ENCODE measurements around the gene PDE1C. TPM values are rescaled to one million over a fixed set of nuclear protein-coding genes. Genes with fewer than 3 reads are reported as not detected.

The PDE1C gene
- total and polyA plus RNA-seq, 2 donors (not counting 1 experiment from before 2014, with no cell fraction given): 0.52 TPM; not detected in 1

DNA sequence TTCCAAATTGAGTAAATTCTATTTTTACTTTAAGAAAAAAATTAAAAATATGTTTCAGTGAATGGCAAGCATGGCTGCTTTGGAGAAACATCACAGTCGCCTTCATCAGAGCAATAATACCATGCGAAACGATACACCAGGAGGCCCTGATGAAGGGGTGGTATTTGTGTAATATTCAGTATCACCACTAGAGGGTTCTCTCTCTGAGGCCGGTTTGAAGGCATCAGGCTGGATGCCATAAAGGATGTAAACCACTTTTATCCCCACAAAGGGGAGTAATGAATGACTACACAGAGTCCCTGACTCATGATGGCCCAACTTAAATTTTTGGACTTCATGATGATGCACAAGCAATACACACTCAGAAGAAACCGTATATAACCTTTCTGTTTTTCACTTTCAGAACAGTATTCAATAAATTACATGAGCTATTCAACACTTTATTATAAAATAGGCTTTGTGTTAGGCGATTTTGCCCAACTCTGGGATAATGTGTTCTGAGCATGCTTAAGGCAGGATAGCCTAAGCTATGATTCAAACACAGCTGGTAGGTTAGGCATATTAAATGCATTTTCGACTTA lies 287.7 kb downstream of the PDE1C start:
- Histone ChIP-seq H3K9ac (ENCODE audit: low read length) (no peak overlapping the region), H3K27ac (ENCODE audit: low read length in 2 of 2) (no peak overlapping the region), H3K79me2 (ENCODE audit: control insufficient read depth, insufficient read depth, low read length) (no peaks in the 10 kb centered on the region), H3K9me3 (ENCODE audit: control extremely low read depth in 1 of 3, control insufficient read depth in 2 of 3, insufficient read depth in 1 of 3, low read length in 2 of 3) (no peaks in the 10 kb centered on the region), H3K4me3 (ENCODE audit: control extremely low read depth in 1 of 5, extremely low read depth in 1 of 5, insufficient read depth in 1 of 5, low read depth in 2 of 5, low read length in 4 of 5) (no peak overlapping the region), H2AFZ (ENCODE audit: insufficient read depth, low read depth, low read length, poor library complexity, severe bottlenecking) (no peak overlapping the region), H4K20me1 (ENCODE audit: control insufficient read depth, insufficient read depth, low read length, poor library complexity, severe bottlenecking) (no peaks in the 10 kb centered on the region), H3K36me3 (replicated peaks in 1 of 2; ENCODE audit: control extremely low read depth in 1 of 2, control insufficient read depth in 1 of 2, extremely low read depth in 1 of 2, insufficient read depth in 2 of 2, low read length in 1 of 2) (no peaks in the 10 kb centered on the region), H3K4me1 (ENCODE audit: control insufficient read depth in 2 of 2, insufficient read depth in 2 of 2, low read length in 2 of 2) (no peaks in the 10 kb centered on the region), H3K4me2 (replicated peaks; ENCODE audit: low read depth, low read length, poor library complexity, severe bottlenecking) (no peak overlapping the region), H3K27me3 (replicated peaks in 1 of 4; ENCODE audit: control extremely low read depth in 1 of 4, control insufficient read depth in 3 of 4, insufficient read depth in 4 of 4, low read length in 3 of 4) (no peaks in the 10 kb centered on the region)
- CTCF ChIA-PET: no interaction called here
- TF ChIP-seq, protein P1, sequence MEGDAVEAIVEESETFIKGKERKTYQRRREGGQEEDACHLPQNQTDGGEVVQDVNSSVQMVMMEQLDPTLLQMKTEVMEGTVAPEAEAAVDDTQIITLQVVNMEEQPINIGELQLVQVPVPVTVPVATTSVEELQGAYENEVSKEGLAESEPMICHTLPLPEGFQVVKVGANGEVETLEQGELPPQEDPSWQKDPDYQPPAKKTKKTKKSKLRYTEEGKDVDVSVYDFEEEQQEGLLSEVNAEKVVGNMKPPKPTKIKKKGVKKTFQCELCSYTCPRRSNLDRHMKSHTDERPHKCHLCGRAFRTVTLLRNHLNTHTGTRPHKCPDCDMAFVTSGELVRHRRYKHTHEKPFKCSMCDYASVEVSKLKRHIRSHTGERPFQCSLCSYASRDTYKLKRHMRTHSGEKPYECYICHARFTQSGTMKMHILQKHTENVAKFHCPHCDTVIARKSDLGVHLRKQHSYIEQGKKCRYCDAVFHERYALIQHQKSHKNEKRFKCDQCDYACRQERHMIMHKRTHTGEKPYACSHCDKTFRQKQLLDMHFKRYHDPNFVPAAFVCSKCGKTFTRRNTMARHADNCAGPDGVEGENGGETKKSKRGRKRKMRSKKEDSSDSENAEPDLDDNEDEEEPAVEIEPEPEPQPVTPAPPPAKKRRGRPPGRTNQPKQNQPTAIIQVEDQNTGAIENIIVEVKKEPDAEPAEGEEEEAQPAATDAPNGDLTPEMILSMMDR (IDR thresholded peaks at IDR 0.05): peak; percentile 52
- no peak for TF ChIP-seq EZH2 (IDR thresholded peaks at IDR 0.05; ENCODE audit: borderline replicate concordance, insufficient read depth, low read depth, low read length, poor library complexity, severe bottlenecking)
- Mint-ChIP-seq H3K4me1 (no peaks in the 10 kb centered on the region), H3K27me3 (no peaks in the 10 kb centered on the region), H3K4me3 (no peak overlapping the region), H3K9me3 (ENCODE audit: insufficient read depth) (no peaks in the 10 kb centered on the region), H3K27ac (no peak overlapping the region)
- DNase-seq (peak; percentile 8), ATAC-seq (ENCODE audit: low read depth) (peak; percentile 31)
- intact Hi-C loops (cut with micrococcal nuclease): no loop called here
- POLR2A ChIA-PET: no interaction called here
- 100% methylated on average over 1 of the region's 7 CpGs for WGBS (ENCODE audit: insufficient coverage)

DNA sequence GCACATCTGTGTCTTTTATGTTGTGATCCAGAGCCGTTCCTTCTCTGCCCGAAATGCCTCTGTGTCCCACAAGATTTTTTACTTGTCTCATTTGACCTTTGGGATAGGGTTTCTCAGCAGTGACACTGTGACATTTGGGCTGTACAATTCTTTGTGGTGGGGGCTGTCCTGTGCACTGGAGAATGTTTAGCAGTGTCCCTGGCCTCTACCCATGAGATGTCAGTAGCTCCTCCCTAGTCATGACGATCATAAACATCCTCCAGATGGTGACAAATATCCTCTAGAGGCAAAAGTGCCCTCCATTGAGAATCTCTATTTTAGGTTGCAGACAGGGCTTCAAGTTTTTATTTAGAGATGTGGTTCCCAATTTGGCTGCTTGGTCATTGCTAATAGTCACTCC lies 291.9 kb downstream of the PDE1C start:
- Histone ChIP-seq H3K4me3 (ENCODE audit: control extremely low read depth in 1 of 5, extremely low read depth in 1 of 5, insufficient read depth in 1 of 5, low read depth in 2 of 5, low read length in 4 of 5) (no peak overlapping the region), H2AFZ (ENCODE audit: insufficient read depth, low read depth, low read length, poor library complexity, severe bottlenecking) (no peak overlapping the region), H3K79me2 (ENCODE audit: control insufficient read depth, insufficient read depth, low read length) (no peaks in the 10 kb centered on the region), H3K4me1 (ENCODE audit: control insufficient read depth in 2 of 2, insufficient read depth in 2 of 2, low read length in 2 of 2) (no peaks in the 10 kb centered on the region), H3K27me3 (replicated peaks in 1 of 4; ENCODE audit: control extremely low read depth in 1 of 4, control insufficient read depth in 3 of 4, insufficient read depth in 4 of 4, low read length in 3 of 4) (no peaks in the 10 kb centered on the region), H3K36me3 (replicated peaks in 1 of 2; ENCODE audit: control extremely low read depth in 1 of 2, control insufficient read depth in 1 of 2, extremely low read depth in 1 of 2, insufficient read depth in 2 of 2, low read length in 1 of 2) (no peaks in the 10 kb centered on the region), H3K4me2 (replicated peaks; ENCODE audit: low read depth, low read length, poor library complexity, severe bottlenecking) (no peak overlapping the region), H4K20me1 (ENCODE audit: control insufficient read depth, insufficient read depth, low read length, poor library complexity, severe bottlenecking) (no peaks in the 10 kb centered on the region), H3K27ac (ENCODE audit: low read length in 2 of 2) (no peak overlapping the region), H3K9me3 (ENCODE audit: control extremely low read depth in 1 of 3, control insufficient read depth in 2 of 3, insufficient read depth in 1 of 3, low read length in 2 of 3) (no peaks in the 10 kb centered on the region), H3K9ac (ENCODE audit: low read length) (no peak overlapping the region)
- ChIA-PET POLR2A (no interaction called here), CTCF (no interaction called here)
- no peak for DNase-seq
- Mint-ChIP-seq H3K27me3 (no peaks in the 10 kb centered on the region), H3K4me3 (no peak overlapping the region), H3K9me3 (ENCODE audit: insufficient read depth) (no peaks in the 10 kb centered on the region), H3K4me1 (no peaks in the 10 kb centered on the region), H3K27ac (no peak overlapping the region)
- TF ChIP-seq EZH2 (IDR thresholded peaks at IDR 0.05; ENCODE audit: borderline replicate concordance, insufficient read depth, low read depth, low read length, poor library complexity, severe bottlenecking): no peak
- TF ChIP-seq, protein P1 (IDR thresholded peaks at IDR 0.05): no peak
- no peak for ATAC-seq (ENCODE audit: low read depth)
- WGBS (ENCODE audit: insufficient coverage): 82% methylated on average over 2 of the region's 3 CpGs
- intact Hi-C loops (cut with micrococcal nuclease): no loop called here
